Activated T-cell treated with anti-CD3 and anti-CD28 coated beads, Interleukin-2, amount 50 U/mL, for 24 hours (primary cell): Measurements from ENCODE around the gene COL8A1.
"Not testable (repeated sequence)": the region's sequence is repeated elsewhere in the genome, so short reads cannot be mapped to it uniquely, and the experiment has no call there.

Experiments
- DNase-seq: peaks from one replicate; pipeline ENCODE4 v3.0.0-alpha.2; 2020
- H3K27ac Mint-ChIP-seq: 2 replicates; pipeline ENCODE4 v1.8.0; 2020; ENCODE audit warnings: mild to moderate bottlenecking, mixed read lengths
- H3K27me3 Mint-ChIP-seq: 2 replicates; pipeline ENCODE4 v1.8.0; 2020; ENCODE audit warnings: mixed read lengths
- H3K36me3 Mint-ChIP-seq: 2 replicates; pipeline ENCODE4 v1.8.0; 2020; ENCODE audit warnings: low read depth, mixed read lengths
- H3K4me1 Mint-ChIP-seq: 2 replicates; pipeline ENCODE4 v1.8.0; 2020; ENCODE audit warnings: low read depth, mixed read lengths
- H3K4me3 Mint-ChIP-seq: 2 replicates; pipeline ENCODE4 v1.8.0; 2020; ENCODE audit warnings: mild to moderate bottlenecking, moderate library complexity, mixed read lengths
- H3K9me3 Mint-ChIP-seq: 2 replicates; pipeline ENCODE4 v1.8.0; 2020; ENCODE audit warnings: mixed read lengths

Gene COL8A1

DNA sequence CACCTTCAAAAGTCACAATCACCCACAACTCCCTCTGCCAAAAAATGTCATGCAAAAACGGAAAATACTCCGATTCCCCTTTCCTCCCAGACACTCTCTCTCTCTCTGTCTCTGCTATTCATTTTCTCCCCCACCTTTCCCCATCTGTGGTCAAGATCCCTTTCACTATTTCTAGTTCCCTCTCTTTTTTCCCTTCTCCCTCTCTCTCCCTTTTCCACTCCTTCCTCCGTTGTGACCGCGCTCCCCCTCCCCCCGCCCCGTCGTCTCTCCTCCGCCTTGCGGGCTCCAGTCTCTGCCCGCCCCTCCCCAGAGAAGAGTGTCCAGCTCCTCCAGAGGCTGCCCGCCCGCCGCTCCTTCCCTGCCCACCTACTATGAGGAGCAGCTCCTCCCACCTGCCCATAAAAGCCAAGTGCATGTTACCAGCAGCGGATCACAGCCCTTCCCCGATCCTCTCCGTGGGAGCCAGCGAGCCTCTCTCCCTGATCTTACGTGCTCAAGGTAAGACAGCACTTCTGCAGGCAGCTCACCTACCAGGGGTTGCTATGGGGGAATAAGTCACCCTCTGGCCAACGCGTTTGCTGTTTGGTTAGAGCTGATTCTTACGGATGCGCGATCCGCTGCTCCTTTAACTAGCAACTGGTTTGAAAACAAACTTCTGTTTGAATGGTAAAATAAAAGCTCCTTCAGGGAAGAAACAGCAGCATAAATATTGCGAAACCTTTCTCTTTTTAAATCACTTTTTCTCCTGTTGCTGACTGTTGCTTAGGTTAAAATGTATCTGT is at the start of gene COL8A1:
Gene COL8A1, plus strand, starts transcription at position 428 of the 782 bp plus-strand sequence. CDS start 152,089 bp downstream, outside the sequence.
- DNase-seq = no peak
- Mint-ChIP-seq H3K9me3 (no peaks in the 10 kb centered on the region), H3K27ac (no peak within 1 kb of the TSS), H3K4me1 (peaks cover 19% of the 10 kb centered on the region), H3K4me3 (peak within 1 kb of the TSS; percentile 35), H3K36me3 (no peaks in the 10 kb centered on the region), H3K27me3 (peaks cover 76% of the 10 kb centered on the region)

DNA sequence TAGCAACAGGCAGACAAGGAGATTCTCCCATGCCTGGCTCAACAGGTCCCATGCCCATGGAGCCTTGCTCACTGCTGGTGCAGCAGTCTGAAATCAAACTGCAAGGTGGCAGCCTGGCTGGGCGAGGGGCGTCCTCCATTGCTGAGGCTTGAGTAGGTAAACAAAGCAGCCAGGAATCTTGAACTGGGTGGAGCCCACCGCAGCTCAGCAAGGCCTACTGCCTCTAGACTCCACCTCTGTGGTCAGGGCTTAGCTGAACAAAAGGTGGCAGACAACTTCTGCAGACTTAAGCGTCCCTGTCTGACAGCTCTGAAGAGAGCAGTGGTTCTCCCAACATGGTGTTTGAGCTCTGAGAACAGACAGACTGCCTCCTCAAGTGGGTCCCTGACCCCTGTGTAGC is 49.2 kb upstream of the COL8A1 start:
- not testable (repeated sequence) for H3K27ac Mint-ChIP-seq, H3K4me3 Mint-ChIP-seq, H3K36me3 Mint-ChIP-seq, H3K27me3 Mint-ChIP-seq, H3K9me3 Mint-ChIP-seq, H3K4me1 Mint-ChIP-seq, DNase-seq

DNA sequence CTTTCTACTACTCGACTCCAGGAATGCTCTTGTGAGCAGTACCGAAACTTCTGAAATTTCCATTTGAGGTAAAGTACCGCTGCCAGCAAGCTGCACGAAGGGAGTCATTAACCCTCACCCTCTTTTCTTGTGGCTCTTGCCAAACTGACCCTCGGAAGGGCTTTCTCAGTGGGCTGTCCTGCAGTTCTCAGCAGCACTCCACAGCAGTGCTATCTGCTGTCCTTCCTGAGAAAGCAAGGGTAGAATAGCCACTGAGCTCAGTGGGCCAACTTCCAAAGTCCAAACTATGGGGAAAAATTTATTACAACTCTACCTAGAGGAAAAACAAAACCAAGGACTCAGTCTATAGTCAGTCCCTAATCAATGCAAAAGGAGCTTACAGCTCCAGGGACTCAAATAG is 38.5 kb upstream of the COL8A1 start:
- no peaks in the 10 kb centered on the region for H3K4me1 Mint-ChIP-seq
- no peaks in the 10 kb centered on the region for H3K27me3 Mint-ChIP-seq
- no peak overlapping the region for H3K27ac Mint-ChIP-seq
- no peak overlapping the region for H3K4me3 Mint-ChIP-seq
- no peaks in the 10 kb centered on the region for H3K9me3 Mint-ChIP-seq
- H3K36me3 Mint-ChIP-seq = no peaks in the 10 kb centered on the region
- no peak for DNase-seq

DNA sequence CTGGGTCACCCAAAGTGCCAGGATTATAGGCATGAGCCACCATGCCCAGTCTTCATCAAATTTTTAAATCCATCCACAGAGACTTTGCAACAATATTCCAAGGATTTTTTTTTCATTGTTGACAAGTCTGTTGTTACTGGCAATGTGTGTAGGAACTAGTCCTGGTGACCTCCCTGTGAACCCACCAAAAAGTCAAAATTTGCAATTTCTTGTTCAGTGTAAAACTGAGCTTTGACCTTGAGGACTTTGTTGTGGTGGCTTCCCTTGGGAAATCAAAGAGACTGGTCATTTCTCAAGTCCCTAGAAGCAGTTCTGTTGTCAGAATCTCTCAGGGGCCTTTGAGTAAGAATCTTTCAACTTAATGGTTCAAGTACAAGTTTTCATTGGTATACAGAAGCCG is 36.9 kb upstream of the COL8A1 start:
- H3K4me3 Mint-ChIP-seq = no peak overlapping the region
- DNase-seq = no peak
- no peaks in the 10 kb centered on the region for H3K4me1 Mint-ChIP-seq
- no peaks in the 10 kb centered on the region for H3K36me3 Mint-ChIP-seq
- no peak overlapping the region for H3K27ac Mint-ChIP-seq
- H3K9me3 Mint-ChIP-seq = no peaks in the 10 kb centered on the region
- H3K27me3 Mint-ChIP-seq = no peaks in the 10 kb centered on the region

DNA sequence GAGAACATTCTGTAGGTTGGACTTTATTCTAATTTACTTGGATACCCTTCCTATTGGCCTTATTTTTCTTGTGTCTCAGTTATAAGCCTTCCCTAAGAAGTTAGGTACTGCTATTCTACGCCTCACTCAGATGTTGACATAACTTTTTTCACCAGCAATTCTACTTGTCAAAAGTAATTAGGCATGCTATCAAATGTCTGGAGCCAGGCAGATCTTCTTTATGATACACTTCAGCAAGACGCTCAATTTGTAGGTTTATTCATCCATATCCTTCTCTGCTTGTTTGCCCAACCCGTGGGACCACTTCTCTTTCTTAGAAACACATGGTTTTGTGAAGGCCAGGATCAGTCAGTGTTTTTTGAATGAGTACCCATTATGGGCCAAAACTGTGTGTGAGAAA is 36.2 kb upstream of the COL8A1 start:
- Mint-ChIP-seq H3K36me3 (no peaks in the 10 kb centered on the region), H3K27me3 (no peaks in the 10 kb centered on the region), H3K9me3 (no peaks in the 10 kb centered on the region)

DNA sequence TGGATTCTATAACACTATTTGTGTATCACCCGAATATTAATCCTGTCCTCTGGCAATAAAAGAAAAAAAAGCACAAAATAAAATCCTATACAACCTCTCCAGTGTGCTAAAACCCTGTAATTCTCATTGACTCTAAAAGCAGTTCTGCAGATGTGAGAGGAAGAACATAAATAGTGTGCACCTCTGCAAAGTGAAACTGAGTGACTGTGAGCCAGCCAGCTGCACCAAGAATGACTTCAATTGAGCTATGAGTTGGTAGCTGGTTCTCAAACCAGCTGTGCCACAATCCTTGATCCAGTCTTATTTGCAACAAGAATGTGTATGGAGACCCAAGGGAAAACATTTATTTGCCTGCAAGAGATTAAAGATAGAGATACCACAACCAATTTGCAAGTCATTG is 31.2 kb upstream of the COL8A1 start:
- Mint-ChIP-seq H3K27me3 (no peaks in the 10 kb centered on the region), H3K4me3 (no peak overlapping the region), H3K4me1 (no peaks in the 10 kb centered on the region), H3K36me3 (no peaks in the 10 kb centered on the region), H3K9me3 (no peaks in the 10 kb centered on the region), H3K27ac (no peak overlapping the region)
- DNase-seq = no peak

More for the DNA sequence above, 36.2 kb upstream of the COL8A1 start:
- Mint-ChIP-seq H3K4me1 (no peaks in the 10 kb centered on the region), H3K27ac (no peak overlapping the region), H3K4me3 (no peak overlapping the region)
- DNase-seq = no peak

DNA sequence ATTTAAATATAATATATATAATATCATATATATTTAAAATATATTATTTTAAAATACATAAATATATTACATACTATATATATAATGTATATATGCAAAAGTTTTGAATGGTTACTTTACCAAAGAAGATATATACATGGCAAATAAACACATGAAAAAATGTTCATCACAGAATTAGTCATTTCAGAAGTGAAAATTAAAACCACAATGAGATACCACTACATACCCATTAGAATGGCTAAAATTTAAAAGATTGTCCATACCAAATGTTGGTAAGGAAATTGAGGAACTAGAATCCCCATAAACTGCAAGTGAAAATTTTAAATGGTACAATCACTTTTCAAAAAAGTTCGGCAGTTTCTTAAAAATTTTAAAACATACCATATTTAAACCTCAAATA is 23.6 kb upstream of the COL8A1 start:
- Mint-ChIP-seq H3K27me3 (no peaks in the 10 kb centered on the region), H3K27ac (no peak overlapping the region), H3K4me3 (no peak overlapping the region), H3K36me3 (no peaks in the 10 kb centered on the region), H3K9me3 (no peaks in the 10 kb centered on the region), H3K4me1 (no peaks in the 10 kb centered on the region)
- no peak for DNase-seq

DNA sequence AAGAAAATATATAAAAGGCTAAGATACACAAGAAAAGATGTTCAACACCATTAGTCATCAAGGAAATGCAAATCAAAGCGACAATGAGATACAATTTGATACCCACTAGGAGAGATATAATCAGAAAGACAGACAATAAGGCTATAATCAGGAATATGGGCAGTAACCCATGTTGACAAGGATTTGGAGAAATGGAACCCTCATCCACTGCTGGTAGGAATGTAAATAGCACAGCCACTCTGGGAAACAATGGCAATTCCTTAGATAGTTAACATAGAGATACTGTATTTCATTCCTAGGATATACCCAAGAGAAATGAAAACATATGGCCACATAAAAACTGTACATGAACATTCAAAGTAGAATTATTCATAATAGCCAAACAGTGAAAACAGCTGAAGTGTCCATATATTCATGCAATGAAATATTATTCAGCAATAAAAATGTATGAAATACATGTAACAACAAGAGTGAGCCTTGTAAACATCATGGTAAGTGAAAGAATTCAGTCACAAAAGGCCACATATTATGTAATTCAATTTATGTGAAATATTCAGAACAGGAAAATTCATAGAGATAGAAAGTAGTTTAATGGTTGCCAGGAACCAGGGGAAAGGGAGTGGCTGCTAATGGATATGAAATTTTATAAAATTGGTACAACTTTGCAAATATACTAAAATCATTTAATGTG is 18.2 kb upstream of the COL8A1 start:
- H3K9me3 Mint-ChIP-seq = no peaks in the 10 kb centered on the region
- DNase-seq = no peak
- no peaks in the 10 kb centered on the region for H3K36me3 Mint-ChIP-seq
- H3K4me1 Mint-ChIP-seq = no peaks in the 10 kb centered on the region
- H3K27me3 Mint-ChIP-seq = no peaks in the 10 kb centered on the region
- no peak overlapping the region for H3K4me3 Mint-ChIP-seq
- no peak overlapping the region for H3K27ac Mint-ChIP-seq

DNA sequence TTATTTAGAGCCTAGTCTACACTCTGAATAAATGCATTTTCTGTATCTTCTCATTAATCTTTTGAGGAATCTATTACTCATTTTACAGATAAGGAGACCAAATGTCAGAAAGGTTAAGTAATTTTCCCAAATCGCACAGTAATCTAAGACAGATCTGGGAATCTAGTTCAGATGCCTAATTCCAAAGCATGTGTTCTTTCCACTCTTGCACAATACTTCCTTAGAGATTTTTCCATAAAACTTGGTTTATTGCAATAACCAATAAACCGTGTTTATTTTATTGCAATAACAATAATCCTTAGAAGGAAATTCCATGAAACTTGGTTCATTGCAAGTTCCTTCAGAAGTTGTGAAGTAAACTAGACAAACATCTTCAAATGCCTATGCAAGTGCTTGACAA is 17.4 kb upstream of the COL8A1 start:
- Mint-ChIP-seq H3K27ac (no peak overlapping the region), H3K9me3 (no peaks in the 10 kb centered on the region), H3K4me3 (no peak overlapping the region), H3K36me3 (no peaks in the 10 kb centered on the region), H3K4me1 (no peaks in the 10 kb centered on the region), H3K27me3 (no peaks in the 10 kb centered on the region)
- no peak for DNase-seq

DNA sequence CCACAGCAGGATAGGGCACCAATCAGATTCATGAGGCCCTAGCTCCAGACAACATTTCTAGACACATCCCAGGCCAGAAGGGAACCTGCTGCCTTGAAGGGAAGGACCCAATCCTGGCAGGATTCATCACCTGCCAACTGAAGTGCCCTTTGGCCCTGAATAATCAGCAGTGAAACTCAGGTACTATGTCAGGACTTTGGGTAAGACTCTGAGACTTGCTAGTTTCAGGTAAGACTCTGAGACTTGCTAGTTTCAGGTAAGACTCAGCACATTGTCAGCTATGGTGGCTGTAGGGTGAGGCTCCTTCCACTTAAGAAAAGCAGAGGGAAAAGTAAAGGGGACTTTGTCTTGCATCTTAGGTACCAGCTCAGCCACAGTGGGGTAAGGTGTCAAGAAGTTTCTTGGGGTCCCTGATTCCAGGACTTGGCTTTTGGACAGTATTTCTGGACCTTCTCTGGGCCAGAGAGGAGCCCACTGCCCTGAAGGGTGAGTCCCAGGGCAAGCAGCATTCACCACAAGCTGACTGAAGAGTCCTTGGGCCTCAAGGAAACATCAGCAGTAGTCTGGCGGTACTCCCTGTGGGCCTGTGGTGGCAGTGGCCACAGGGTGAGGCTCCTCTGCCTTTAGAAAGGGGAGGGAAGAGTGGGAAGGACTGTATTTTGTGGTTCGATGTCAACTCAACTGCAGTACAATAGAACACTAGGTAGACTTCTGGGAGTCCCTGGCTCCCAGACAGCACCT is 13.7 kb upstream of the COL8A1 start:
- Mint-ChIP-seq H3K27ac (no peak overlapping the region), H3K27me3 (no peaks in the 10 kb centered on the region), H3K36me3 (no peaks in the 10 kb centered on the region), H3K4me1 (peaks cover 6% of the 10 kb centered on the region), H3K9me3 (no peaks in the 10 kb centered on the region), H3K4me3 (no peak overlapping the region)
- no peak for DNase-seq

DNA sequence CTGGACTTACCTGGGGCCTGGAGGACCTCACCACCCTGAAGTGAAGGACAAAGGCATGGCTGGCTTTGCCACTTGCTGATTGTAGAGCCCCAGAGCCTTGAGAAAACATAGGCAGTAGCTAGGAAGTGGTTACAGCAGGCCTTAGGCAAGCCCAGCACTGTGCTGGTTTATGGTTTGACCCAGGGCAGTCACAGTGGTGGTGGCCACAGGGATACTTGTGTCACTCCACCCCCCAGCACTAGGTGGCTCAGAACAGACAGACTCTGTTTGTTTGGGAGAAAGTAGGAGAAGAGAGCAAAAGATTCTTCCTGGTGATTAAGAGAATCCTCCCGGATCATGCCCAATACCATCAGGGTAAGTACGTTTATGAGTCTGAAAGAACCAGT is 13.2 kb upstream of the COL8A1 start:
- no peak for DNase-seq
- Mint-ChIP-seq H3K27ac (no peak overlapping the region), H3K9me3 (no peaks in the 10 kb centered on the region), H3K27me3 (no peaks in the 10 kb centered on the region), H3K36me3 (no peaks in the 10 kb centered on the region), H3K4me3 (no peak overlapping the region), H3K4me1 (peaks cover 6% of the 10 kb centered on the region)

DNA sequence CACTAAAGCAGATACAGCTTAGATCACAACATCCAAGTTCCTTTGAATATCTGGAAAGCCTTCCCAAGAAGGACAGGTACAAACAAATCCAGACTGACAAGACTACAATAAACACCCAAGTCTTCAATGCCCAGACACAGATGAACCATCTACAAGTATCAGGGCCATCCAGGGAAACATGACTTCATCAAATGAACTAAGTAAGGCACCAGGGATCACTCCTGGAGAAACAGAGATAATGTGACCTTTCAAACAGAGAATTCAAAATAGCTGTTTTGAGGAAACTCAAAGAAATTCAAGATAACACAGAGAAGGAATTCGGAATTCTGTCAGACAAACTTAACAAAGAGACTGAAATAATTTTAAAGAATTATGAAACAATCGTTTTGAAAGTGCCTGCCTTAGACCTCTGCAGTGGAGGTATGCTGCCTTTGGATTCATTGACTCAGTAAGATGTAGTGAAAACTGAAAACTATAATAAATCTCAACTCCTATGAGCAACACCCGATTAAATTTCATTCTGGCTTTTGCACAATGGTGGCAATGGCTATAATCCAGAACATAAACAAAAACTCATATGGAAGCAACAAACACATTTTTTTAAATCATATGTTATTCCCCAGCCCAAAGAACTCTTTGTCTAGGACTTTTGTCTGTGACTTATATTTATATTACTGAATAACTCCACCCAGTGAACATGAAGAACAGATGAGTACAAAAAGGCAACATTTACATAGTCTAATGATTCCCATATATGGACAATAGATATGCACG is 12.6 kb upstream of the COL8A1 start:
- DNase-seq = no peak
- H3K9me3 Mint-ChIP-seq = no peaks in the 10 kb centered on the region
- H3K36me3 Mint-ChIP-seq = no peaks in the 10 kb centered on the region
- H3K27ac Mint-ChIP-seq = no peak overlapping the region
- H3K4me3 Mint-ChIP-seq = no peak overlapping the region
- H3K4me1 Mint-ChIP-seq = peaks cover 6% of the 10 kb centered on the region
- H3K27me3 Mint-ChIP-seq = no peaks in the 10 kb centered on the region

DNA sequence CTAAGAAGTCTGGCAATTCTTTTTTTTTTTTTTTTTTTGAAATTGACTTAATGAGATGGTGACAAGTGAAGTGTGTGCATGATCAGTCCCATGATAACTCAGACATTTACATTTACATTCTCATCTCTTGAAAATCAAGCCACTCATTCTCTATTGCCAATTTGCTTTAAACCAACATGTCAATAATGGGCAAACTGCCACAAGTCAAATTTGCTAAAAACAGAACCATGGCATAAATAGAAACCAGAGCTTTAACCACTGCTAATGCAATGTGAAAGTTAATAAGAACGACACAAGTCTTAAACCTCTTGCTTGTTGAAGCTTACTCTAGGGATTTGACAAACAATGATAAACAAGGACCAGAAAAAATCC is 12.0 kb upstream of the COL8A1 start:
- DNase-seq = no peak
- no peaks in the 10 kb centered on the region for H3K9me3 Mint-ChIP-seq
- no peak overlapping the region for H3K27ac Mint-ChIP-seq
- H3K36me3 Mint-ChIP-seq = no peaks in the 10 kb centered on the region
- H3K27me3 Mint-ChIP-seq = peaks cover 4% of the 10 kb centered on the region
- H3K4me3 Mint-ChIP-seq = no peak overlapping the region
- H3K4me1 Mint-ChIP-seq = peaks cover 6% of the 10 kb centered on the region

DNA sequence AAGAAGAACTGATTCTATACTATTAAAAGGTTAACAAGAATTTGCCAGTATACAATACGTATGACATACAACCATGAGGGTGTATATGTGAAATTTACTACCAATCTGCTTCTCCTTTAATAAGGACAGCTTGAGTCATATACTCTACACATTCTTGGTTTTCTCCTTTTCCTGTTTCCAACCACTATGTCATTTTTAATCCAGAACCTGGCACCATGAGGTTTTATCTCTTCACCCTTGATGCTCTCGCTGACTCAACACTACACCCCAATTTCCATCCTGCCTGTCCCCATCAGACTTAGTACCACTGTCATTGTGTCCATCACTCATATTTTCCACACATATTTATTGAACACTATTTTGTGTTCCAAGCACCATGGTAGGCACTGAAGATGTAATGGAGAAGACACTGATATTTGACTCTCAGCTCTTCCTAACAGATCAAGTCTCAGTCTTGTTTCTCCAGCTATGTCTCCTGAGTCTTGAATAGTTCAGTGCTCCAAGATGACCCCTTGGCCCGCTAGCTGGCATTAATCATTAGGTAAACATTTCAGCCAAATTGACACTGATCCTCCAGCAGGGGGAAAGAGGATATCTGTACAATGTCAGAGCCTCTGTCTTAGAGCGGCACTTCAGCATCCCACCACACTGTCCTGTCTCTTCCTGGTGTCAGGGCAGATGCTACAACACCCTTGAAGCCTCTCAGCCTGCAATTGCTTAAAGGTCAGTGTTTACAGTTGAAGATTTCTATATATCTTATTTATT is 11.2 kb upstream of the COL8A1 start:
- Mint-ChIP-seq H3K27me3 (peaks cover 8% of the 10 kb centered on the region), H3K4me1 (peaks cover 6% of the 10 kb centered on the region), H3K4me3 (no peak overlapping the region), H3K27ac (no peak overlapping the region), H3K36me3 (no peaks in the 10 kb centered on the region), H3K9me3 (no peaks in the 10 kb centered on the region)
- no peak for DNase-seq
